ENCODE results near the gene SHB.

DNA sequence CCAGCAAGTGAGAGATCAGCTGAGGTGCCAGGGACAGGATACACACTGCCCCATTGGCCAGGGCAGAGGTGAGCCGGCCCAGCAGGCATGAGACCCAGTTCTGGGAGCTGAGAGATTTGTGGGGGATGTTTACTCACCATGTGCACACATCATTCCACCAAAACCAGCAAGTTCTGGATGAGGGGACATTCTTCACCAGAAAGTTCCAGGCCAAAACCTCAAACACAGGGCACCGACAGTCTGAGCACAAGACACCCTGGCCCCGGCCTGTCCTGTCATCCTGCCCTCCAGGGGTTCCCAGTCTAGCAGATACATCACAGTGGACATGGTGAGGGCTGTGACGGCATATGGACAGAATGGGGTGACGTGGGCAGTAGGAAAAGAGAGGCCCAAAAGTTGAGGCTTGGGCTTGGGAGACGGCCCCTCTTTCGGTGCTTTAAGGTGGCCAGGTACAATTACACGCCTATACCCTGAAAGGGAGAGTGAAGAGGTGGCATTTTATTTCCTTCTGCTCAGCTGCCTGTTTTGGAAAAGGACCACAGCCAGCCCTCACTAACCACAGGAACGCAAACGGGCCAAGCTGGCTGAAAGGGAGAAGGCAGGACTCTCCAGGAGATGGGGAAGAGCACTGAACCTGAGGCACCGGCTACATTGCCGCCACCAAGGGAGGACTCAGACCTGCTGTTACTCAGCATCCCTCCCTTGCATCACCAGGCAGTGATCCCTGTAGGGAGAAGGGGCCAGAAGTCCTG is 64.0 kb downstream of the SHB start:
- TF ChIP-seq, protein P1, sequence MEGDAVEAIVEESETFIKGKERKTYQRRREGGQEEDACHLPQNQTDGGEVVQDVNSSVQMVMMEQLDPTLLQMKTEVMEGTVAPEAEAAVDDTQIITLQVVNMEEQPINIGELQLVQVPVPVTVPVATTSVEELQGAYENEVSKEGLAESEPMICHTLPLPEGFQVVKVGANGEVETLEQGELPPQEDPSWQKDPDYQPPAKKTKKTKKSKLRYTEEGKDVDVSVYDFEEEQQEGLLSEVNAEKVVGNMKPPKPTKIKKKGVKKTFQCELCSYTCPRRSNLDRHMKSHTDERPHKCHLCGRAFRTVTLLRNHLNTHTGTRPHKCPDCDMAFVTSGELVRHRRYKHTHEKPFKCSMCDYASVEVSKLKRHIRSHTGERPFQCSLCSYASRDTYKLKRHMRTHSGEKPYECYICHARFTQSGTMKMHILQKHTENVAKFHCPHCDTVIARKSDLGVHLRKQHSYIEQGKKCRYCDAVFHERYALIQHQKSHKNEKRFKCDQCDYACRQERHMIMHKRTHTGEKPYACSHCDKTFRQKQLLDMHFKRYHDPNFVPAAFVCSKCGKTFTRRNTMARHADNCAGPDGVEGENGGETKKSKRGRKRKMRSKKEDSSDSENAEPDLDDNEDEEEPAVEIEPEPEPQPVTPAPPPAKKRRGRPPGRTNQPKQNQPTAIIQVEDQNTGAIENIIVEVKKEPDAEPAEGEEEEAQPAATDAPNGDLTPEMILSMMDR (IDR thresholded peaks at IDR 0.05) = no peak
- TF ChIP-seq POLR2A (IDR thresholded peaks at IDR 0.05) = no peak
